Measurements from ENCODE around the gene AFP.

- TF ChIP-seq CTCF (IDR thresholded peaks at IDR 0.05; ENCODE audit: insufficient read depth, low read length, poor library complexity, severe bottlenecking) (no peak), EZH2phosphoT487 (conservative IDR thresholded peaks at IDR 0.05; ENCODE audit: low read length) (no peak)
Observed at GRCh38 chr4:73396304-73396703, 39.7 kb upstream of the AFP start.
